ENCODE data around the gene NDUFS7.

The NDUFS7 gene

GRCh38 chr19:1369214-1369805, 14.4 kb upstream of the NDUFS7 start:
- no peak overlapping the region for H3K4me3 ChIP-seq (ENCODE audit: low read depth, low read length)
- TF ChIP-seq MAX (IDR thresholded peaks at IDR 0.05; ENCODE audit: low read depth, low read length): no peak
- TF ChIP-seq, protein P1, sequence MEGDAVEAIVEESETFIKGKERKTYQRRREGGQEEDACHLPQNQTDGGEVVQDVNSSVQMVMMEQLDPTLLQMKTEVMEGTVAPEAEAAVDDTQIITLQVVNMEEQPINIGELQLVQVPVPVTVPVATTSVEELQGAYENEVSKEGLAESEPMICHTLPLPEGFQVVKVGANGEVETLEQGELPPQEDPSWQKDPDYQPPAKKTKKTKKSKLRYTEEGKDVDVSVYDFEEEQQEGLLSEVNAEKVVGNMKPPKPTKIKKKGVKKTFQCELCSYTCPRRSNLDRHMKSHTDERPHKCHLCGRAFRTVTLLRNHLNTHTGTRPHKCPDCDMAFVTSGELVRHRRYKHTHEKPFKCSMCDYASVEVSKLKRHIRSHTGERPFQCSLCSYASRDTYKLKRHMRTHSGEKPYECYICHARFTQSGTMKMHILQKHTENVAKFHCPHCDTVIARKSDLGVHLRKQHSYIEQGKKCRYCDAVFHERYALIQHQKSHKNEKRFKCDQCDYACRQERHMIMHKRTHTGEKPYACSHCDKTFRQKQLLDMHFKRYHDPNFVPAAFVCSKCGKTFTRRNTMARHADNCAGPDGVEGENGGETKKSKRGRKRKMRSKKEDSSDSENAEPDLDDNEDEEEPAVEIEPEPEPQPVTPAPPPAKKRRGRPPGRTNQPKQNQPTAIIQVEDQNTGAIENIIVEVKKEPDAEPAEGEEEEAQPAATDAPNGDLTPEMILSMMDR (IDR thresholded peaks at IDR 0.05; ENCODE audit: low read depth, low read length): no peak
- no peak for TF ChIP-seq MYC (IDR thresholded peaks at IDR 0.05; ENCODE audit: low read depth, low read length)
- TF ChIP-seq POLR2A (IDR thresholded peaks at IDR 0.05; ENCODE audit: extremely low read depth, insufficient read length): no peak

DNA sequence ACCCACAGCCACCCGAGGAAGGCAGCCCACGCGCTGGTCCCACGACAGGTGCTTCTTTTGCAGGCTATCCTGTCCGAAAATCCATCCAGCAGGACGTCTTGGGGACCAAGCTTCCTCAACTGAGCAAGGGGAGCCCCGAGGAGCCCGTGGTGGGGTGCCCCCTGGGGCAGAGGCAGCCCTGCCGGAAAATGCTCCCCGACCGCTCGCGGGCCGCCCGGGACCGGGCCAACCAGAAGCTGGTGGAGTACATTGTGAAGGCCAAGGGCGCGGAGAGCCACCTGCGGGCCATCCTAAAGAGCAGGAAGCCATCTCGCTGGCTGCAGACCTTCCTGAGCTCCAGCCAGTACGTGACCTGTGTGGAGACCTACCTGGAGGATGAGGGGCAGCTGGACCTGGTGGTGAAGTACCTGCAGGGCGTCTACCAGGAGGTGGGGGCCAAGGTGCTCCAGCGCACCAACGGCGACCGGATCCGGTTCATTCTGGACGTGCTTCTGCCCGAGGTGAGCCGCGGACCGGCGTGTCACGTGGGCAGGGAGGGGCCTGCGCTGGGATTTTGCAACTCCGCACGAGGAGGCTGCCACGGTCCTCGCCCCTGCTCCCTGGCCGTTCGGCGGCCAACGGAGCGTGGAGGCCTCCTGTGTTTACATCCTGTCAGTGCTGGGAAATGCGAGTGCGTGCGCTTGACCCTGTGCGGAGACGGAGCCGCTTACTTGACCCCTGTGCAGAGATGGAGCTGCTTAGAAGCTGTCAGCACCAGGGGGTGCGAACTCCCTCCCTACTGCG, 12.9 kb upstream of the NDUFS7 start:
- no peak for TF ChIP-seq MYC (IDR thresholded peaks at IDR 0.05; ENCODE audit: low read depth, low read length)
- TF ChIP-seq MAX (IDR thresholded peaks at IDR 0.05; ENCODE audit: low read depth, low read length): no peak
- TF ChIP-seq POLR2A (IDR thresholded peaks at IDR 0.05; ENCODE audit: extremely low read depth, insufficient read length): no peak
- TF ChIP-seq, protein P1 (IDR thresholded peaks at IDR 0.05; ENCODE audit: low read depth, low read length): no peak
- H3K4me3 ChIP-seq (ENCODE audit: low read depth, low read length): no peak overlapping the region
- DNase-seq (ENCODE audit: low read depth): no peak

More at GRCh38 chr19:1369214-1369805, 14.4 kb upstream of the NDUFS7 start:
- DNase-seq (ENCODE audit: low read depth): no peak

- DNase-seq (ENCODE audit: low read depth): no peak
- TF ChIP-seq MYC (IDR thresholded peaks at IDR 0.05; ENCODE audit: low read depth, low read length) (no peak), MAX (IDR thresholded peaks at IDR 0.05; ENCODE audit: low read depth, low read length) (no peak), POLR2A (IDR thresholded peaks at IDR 0.05; ENCODE audit: extremely low read depth, insufficient read length) (no peak)
- TF ChIP-seq, protein P1 (IDR thresholded peaks at IDR 0.05; ENCODE audit: low read depth, low read length): no peak
- H3K4me3 ChIP-seq (ENCODE audit: low read depth, low read length): no peak overlapping the region
Observed at GRCh38 chr19:1373042-1373533, 10.6 kb upstream of the NDUFS7 start.

DNA sequence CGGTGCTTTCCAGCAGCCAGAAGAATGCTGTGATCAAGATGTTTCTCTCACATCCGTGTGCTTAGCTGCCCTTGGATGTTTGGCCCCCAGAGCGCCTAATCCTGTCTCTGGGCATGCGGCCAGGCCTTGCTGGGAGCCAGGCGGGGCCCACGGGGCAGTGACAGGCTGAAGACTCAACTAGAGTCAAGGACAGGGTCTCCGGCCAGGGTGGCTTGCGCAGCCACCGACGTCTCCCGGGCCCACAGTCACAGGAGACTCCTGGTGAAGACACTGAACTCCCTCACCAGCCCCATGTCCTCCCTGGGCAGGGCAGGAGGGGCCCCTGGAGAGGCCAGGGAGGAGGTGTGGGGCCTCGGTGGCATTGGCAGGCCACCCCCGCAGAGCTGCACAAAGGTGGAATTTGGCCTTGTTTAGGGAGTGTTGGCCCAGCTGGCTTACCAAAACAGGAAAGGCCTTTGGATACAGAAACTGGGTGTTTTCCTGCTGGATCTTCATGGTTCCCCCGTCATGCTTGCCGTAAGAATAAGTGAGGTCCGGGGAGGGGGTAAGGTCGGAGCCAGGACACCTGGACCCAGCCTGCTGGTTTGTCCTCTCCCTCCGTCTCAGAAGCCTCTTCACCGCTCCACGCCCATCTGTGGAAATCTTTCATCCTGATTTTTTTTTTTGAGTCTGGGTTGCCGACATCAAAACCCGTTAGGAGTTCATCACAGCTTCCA, 10.0 kb upstream of the NDUFS7 start:
- no peak for TF ChIP-seq POLR2A (IDR thresholded peaks at IDR 0.05; ENCODE audit: extremely low read depth, insufficient read length)
- TF ChIP-seq MAX (IDR thresholded peaks at IDR 0.05; ENCODE audit: low read depth, low read length): no peak
- TF ChIP-seq, protein P1 (IDR thresholded peaks at IDR 0.05; ENCODE audit: low read depth, low read length): no peak
- TF ChIP-seq MYC (IDR thresholded peaks at IDR 0.05; ENCODE audit: low read depth, low read length): no peak

GRCh38 chr19:1374250-1374577, 9.5 kb upstream of the NDUFS7 start:
- TF ChIP-seq, protein P1 (IDR thresholded peaks at IDR 0.05; ENCODE audit: low read depth, low read length): no peak
- TF ChIP-seq POLR2A (IDR thresholded peaks at IDR 0.05; ENCODE audit: extremely low read depth, insufficient read length) (no peak), MAX (IDR thresholded peaks at IDR 0.05; ENCODE audit: low read depth, low read length) (no peak), MYC (IDR thresholded peaks at IDR 0.05; ENCODE audit: low read depth, low read length) (no peak)
- no peak for DNase-seq (ENCODE audit: low read depth)
- H3K4me3 ChIP-seq (ENCODE audit: low read depth, low read length): no peak overlapping the region

More for the DNA sequence above, 10.0 kb upstream of the NDUFS7 start:
- no peak overlapping the region for H3K4me3 ChIP-seq (ENCODE audit: low read depth, low read length)
- DNase-seq (ENCODE audit: low read depth): no peak

All from NB4 (cell line).